SH-SY5Y (cell line): ENCODE data around the gene RNF214.

ENCODE experiments used
- GATA2 ChIP-seq: IDR thresholded peaks from 2 replicates; pipeline ENCODE4 v1.6.1; 2011; ENCODE audit warnings: mild to moderate bottlenecking, low read depth, low read length
- GATA3 ChIP-seq: IDR thresholded peaks from 2 replicates; pipeline ENCODE4 v1.6.1; 2011; ENCODE audit warnings: low read depth, mild to moderate bottlenecking, low read length, moderate library complexity

DNA sequence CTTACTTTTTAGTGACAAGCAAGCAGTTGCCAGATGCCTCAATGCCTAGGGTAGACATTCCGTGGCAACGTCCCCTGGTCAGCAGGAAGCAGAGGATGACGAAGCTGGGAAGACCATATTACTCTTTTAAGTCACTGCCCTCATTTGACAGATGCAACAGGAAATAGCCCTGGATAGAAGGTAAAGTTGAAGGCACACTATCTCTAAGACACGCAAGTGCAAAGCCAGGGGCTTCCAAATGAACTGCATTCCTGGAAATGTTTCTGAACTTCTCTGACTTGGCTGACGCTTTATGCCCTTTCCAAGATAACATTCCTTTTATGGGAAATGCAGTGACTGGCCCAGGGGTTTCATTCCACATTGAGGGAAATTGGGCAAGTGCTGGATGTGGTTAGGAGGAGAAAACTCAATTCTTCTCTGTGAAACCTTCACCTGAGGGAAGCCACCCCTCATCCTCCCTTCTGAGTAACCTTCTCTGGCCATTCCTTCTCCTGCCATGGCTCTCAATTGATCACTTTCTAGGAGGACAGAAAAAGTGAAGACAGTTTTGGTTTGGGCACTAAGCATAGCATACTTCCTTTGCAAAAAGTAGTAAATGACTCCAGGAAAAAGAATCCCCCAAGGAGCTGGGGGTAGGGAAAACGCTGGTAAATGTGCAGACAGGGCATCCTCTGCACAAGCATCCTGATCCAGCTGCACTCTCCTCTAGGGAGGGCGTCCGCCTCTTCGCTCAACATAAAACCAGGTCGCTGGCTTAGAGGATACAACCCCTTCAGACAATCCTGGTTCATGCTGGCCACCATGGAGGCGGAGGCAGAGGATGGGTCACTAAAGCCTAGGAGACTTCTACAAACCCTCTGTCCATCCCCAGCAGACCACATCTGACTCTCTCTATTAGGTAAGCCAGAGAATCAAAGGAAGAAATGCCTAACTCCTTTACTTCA lies 15.1 kb upstream of the RNF214 start:
- TF ChIP-seq GATA2 (no peak), GATA3 (no peak)
